Measurements from ENCODE around the gene TRIM67.

- TF ChIP-seq EP300 (IDR thresholded peaks at IDR 0.05), result no peak
- TF ChIP-seq CTCF (IDR thresholded peaks at IDR 0.05), result no peak
- TF ChIP-seq POLR2A (IDR thresholded peaks at IDR 0.05), result no peak
Measured at GRCh38 chr1:231208980-231209379, 47.1 kb downstream of the TRIM67 start.
